Panc1 (cell line): ENCODE results near the gene SLC4A8.

Source experiments
- CTCF ChIP-seq: fragments of 450-650 bp; IDR thresholded peaks from 2 replicates; pipeline ENCODE4 v1.5.1; 2017; ENCODE audit warnings: mild to moderate bottlenecking
- SIN3A ChIP-seq: IDR thresholded peaks from 2 replicates; pipeline ENCODE4 v1.6.1; 2012; ENCODE audit warnings: low read depth, mild to moderate bottlenecking, low read length, moderate library complexity, borderline replicate concordance; ENCODE audit not compliant: insufficient read depth
- TF ChIP-seq, protein P1 (sequence below), 2 experiments: IDR thresholded peaks; 2 replicates each; pipeline ENCODE4 v1.6.1; 2011 to 2012; ENCODE audit warnings: low read depth in 2 of 2, control low read depth in 1 of 2, low read length in 1 of 2, mild to moderate bottlenecking in 1 of 2, moderate library complexity in 1 of 2; ENCODE audit not compliant: insufficient read depth in 1 of 2

DNA sequence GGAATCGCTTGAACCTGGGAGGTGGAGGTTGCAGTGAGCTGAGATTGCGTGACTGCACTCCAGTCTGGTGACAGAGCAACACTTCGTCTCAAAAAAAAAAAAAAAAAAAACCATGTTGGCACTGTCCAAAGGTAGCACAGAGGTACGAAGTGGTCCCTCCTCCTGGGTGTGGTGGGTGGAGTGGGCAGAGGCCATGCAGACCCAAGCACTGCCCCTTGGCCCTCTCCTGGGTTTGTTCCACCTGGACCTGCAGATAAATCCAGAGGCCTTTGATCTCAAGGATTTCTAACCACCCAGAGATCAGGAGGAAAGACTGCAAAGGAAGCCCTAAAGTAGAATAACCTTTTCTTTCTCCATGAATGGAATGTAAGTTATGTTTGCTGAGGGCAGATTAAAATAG, 24.7 kb upstream of the SLC4A8 start:
- no peak for TF ChIP-seq CTCF
- TF ChIP-seq SIN3A = no peak
- TF ChIP-seq, protein P1, sequence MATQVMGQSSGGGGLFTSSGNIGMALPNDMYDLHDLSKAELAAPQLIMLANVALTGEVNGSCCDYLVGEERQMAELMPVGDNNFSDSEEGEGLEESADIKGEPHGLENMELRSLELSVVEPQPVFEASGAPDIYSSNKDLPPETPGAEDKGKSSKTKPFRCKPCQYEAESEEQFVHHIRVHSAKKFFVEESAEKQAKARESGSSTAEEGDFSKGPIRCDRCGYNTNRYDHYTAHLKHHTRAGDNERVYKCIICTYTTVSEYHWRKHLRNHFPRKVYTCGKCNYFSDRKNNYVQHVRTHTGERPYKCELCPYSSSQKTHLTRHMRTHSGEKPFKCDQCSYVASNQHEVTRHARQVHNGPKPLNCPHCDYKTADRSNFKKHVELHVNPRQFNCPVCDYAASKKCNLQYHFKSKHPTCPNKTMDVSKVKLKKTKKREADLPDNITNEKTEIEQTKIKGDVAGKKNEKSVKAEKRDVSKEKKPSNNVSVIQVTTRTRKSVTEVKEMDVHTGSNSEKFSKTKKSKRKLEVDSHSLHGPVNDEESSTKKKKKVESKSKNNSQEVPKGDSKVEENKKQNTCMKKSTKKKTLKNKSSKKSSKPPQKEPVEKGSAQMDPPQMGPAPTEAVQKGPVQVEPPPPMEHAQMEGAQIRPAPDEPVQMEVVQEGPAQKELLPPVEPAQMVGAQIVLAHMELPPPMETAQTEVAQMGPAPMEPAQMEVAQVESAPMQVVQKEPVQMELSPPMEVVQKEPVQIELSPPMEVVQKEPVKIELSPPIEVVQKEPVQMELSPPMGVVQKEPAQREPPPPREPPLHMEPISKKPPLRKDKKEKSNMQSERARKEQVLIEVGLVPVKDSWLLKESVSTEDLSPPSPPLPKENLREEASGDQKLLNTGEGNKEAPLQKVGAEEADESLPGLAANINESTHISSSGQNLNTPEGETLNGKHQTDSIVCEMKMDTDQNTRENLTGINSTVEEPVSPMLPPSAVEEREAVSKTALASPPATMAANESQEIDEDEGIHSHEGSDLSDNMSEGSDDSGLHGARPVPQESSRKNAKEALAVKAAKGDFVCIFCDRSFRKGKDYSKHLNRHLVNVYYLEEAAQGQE (IDR thresholded peaks at IDR 0.05; ENCODE audit: insufficient read depth in 1 of 2, low read depth in 2 of 2, low read length in 1 of 2) = no peak
